K562 (cell line): ENCODE measurements around the gene SETD3. TPM values are rescaled to one million over a fixed set of nuclear protein-coding genes. Genes with fewer than 3 reads are reported as not detected.

Source experiments
- CHD4 ChIP-seq: fragments of 200-600 bp; sonication (generic); IDR thresholded peaks from 3 replicates; pipeline ENCODE4 v1.6.1; 2012; ENCODE audit warnings: low read depth, mild to moderate bottlenecking, mixed read lengths, low read length, inconsistent platforms; ENCODE audit not compliant: insufficient read depth, insufficient replicate concordance, poor library complexity, severe bottlenecking
- HNRNPH1 ChIP-seq: fragments of 200-400 bp; formaldehyde crosslinking; optimal IDR thresholded peaks from 2 replicates; pipeline ENCODE3; 2017; ENCODE audit warnings: low read depth, mild to moderate bottlenecking, low read length, moderate library complexity
- MNT ChIP-seq, 2 experiments: fragments of 450-650 bp; conservative IDR thresholded peaks; 2 replicates each; pipeline ENCODE4 v1.6.1; 2017; ENCODE audit warnings: mild to moderate bottlenecking in 2 of 2, moderate library complexity in 2 of 2
- NFATC3 ChIP-seq: fragments of 450-650 bp; IDR thresholded peaks from 2 replicates; pipeline ENCODE4 v1.6.1; 2017; ENCODE audit warnings: mild to moderate bottlenecking
- NR2C2 ChIP-seq, 2 experiments: fragments of 200-800 bp in 1 of 2; sonication (Bioruptor generic) in 1 of 2; sonication (generic) in 1 of 2; formaldehyde crosslinking in 1 of 2; IDR thresholded peaks; 2 replicates each; pipeline versions ENCODE4 v1.6.1 to v1.8.0; 2016 to 2022; ENCODE audit warnings: mild to moderate bottlenecking in 1 of 2, missing compliant biosample characterization in 1 of 2, missing genetic modification characterization in 1 of 2, missing genetic modification reagents in 1 of 2
- PHF21A ChIP-seq: fragments of 450-650 bp; IDR thresholded peaks from 2 replicates; pipeline ENCODE4 v1.6.1; 2017; ENCODE audit warnings: low read depth, borderline replicate concordance
- TCFL5 ChIP-seq: fragments of 250-450 bp; sonication (Bioruptor Pico); conservative IDR thresholded peaks from 2 replicates; pipeline ENCODE4 v1.6.1; 2021; ENCODE audit warnings: mild to moderate bottlenecking, moderate library complexity, matching md5 sums
- ZNF324 ChIP-seq: fragments of 250-450 bp; sonication (Bioruptor Pico); IDR thresholded peaks from 2 replicates; pipeline ENCODE4 v1.4.0; 2020; ENCODE audit warnings: mild to moderate bottlenecking
- ZNF512 ChIP-seq: IDR thresholded peaks from 2 replicates; pipeline ENCODE4 v1.6.1; 2016; ENCODE audit warnings: missing genetic modification characterization, missing compliant biosample characterization
- ZNF589 ChIP-seq: fragments of 200-800 bp; sonication (Bioruptor generic); IDR thresholded peaks from 2 replicates; pipeline ENCODE4 v1.6.1; 2016; ENCODE audit warnings: low read depth, missing genetic modification characterization, missing compliant biosample characterization
- polyA plus RNA-seq, 8 experiments: library from polyadenylated mRNA; depleted of rRNA in 4 of 8; stranded (reverse) in 5 of 8; unstranded in 3 of 8; fragments of >200 nt; fragmentation: Nextera tagmentation in 2 of 8; fragmentation: Illumina TruSeq in 1 of 8; extraction: Ambion mirVana in 2 of 8; extraction: Trizol in 1 of 8; gene quantifications; 2 replicates each; pipeline versions ENCODE4 v1.2.1 to v1.2.3, GENCODE V29; 2011 to 2014; ENCODE audit warnings: inconsistent platforms in 1 of 8, missing spikeins in 1 of 8
- total RNA-seq, 7 experiments: library from RNA; depleted of rRNA in 6 of 7; stranded (reverse); fragments of >200 nt in 6 of 7; fragmentation: Illumina TruSeq in 2 of 7; extraction: Trizol in 2 of 7; gene quantifications; 2 replicates each; pipeline versions ENCODE4 v1.2.1 to v1.2.3, GENCODE V29; 2011 to 2021; ENCODE audit warnings: low replicate concordance in 1 of 7
- TF ChIP-seq, protein P1 (sequence below): IDR thresholded peaks from 3 replicates; pipeline ENCODE4 v1.6.1; 2011; ENCODE audit warnings: borderline replicate concordance, mild to moderate bottlenecking, moderate library complexity; ENCODE audit not compliant: insufficient read length; ENCODE audit errors: extremely low read depth

The SETD3 gene
- total and polyA plus RNA-seq, 9 of the 15 experiments (the other 6 are each of a cell fraction or from before 2014, with no cell fraction given) = 8.5 to 35.9 (median 26.5) TPM

- TF ChIP-seq, protein P1, sequence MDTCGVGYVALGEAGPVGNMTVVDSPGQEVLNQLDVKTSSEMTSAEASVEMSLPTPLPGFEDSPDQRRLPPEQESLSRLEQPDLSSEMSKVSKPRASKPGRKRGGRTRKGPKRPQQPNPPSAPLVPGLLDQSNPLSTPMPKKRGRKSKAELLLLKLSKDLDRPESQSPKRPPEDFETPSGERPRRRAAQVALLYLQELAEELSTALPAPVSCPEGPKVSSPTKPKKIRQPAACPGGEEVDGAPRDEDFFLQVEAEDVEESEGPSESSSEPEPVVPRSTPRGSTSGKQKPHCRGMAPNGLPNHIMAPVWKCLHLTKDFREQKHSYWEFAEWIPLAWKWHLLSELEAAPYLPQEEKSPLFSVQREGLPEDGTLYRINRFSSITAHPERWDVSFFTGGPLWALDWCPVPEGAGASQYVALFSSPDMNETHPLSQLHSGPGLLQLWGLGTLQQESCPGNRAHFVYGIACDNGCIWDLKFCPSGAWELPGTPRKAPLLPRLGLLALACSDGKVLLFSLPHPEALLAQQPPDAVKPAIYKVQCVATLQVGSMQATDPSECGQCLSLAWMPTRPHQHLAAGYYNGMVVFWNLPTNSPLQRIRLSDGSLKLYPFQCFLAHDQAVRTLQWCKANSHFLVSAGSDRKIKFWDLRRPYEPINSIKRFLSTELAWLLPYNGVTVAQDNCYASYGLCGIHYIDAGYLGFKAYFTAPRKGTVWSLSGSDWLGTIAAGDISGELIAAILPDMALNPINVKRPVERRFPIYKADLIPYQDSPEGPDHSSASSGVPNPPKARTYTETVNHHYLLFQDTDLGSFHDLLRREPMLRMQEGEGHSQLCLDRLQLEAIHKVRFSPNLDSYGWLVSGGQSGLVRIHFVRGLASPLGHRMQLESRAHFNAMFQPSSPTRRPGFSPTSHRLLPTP = no peak
- TF ChIP-seq PHF21A = no peak
- no peak for TF ChIP-seq MNT (conservative IDR thresholded peaks at IDR 0.05)
- no peak for TF ChIP-seq ZNF324 (CRISPR knock-in tag)
- no peak for TF ChIP-seq TCFL5
- TF ChIP-seq HNRNPH1 = no peak
- TF ChIP-seq ZNF589 (CRISPR knock-in tag) = no peak
- no peak for TF ChIP-seq NR2C2 (CRISPR knock-in tag; IDR thresholded peaks at IDR 0.05)
- TF ChIP-seq NR2C2 (tag; IDR thresholded peaks at IDR 0.05) = no peak
- TF ChIP-seq CHD4 = no peak
- TF ChIP-seq ZNF512 (tag) = no peak
- no peak for TF ChIP-seq NFATC3
Observed at GRCh38 chr14:99412117-99413061, 68.3 kb downstream of the SETD3 start (continued).
